M059J (cell line): ENCODE data around the gene LIMCH1. TPM values are rescaled to one million over a fixed set of nuclear protein-coding genes. Genes with fewer than 3 reads are reported as not detected.
A peak's percentile ranks its signal among the peaks of the same experiment; 100 is the strongest.
"Not testable (repeated sequence)": the region's sequence is repeated elsewhere in the genome, so short reads cannot be mapped to it uniquely, and the experiment has no call there.

Experiments
- DNase-seq: peaks from one replicate; pipeline ENCODE4 v3.0.0-alpha.2; 2012; ENCODE audit warnings: low read depth
- total RNA-seq: library from RNA; depleted of rRNA; stranded (reverse); fragments of >200 nt; shearing (Covaris generic); gene quantifications from 2 replicates; pipeline ENCODE4 v1.2.3, GENCODE V29; 2014; rRNA removed

LIMCH1 gene
- total RNA-seq = 60.5 and 72.8 TPM in 2 replicates

- peak; percentile 72 for DNase-seq
Observed at GRCh38 chr4:41538017-41538733, at the start of gene LIMCH1. LIMCH1 (plus strand) TSS chr4:41538157; CDS start chr4:41605996, 67,839 bp downstream.

- not testable (repeated sequence) for DNase-seq
Observed at GRCh38 chr4:41491081-41491576, 46.8 kb upstream of the LIMCH1 start.

GRCh38 chr4:41496977-41497376, 41.0 kb upstream of the LIMCH1 start:
- DNase-seq = no peak

GRCh38 chr4:41498177-41498576, 39.8 kb upstream of the LIMCH1 start:
- DNase-seq = no peak

GRCh38 chr4:41504167-41504818, 33.7 kb upstream of the LIMCH1 start:
- no peak for DNase-seq

- peak; percentile 93 for DNase-seq
Observed at GRCh38 chr4:41505161-41505661, 32.7 kb upstream of the LIMCH1 start.

GRCh38 chr4:41506130-41506529, 31.8 kb upstream of the LIMCH1 start:
- DNase-seq = peak; percentile 87

GRCh38 chr4:41507291-41507947, 30.5 kb upstream of the LIMCH1 start:
- DNase-seq = peak; percentile 78

- DNase-seq = peak; percentile 83
Observed at GRCh38 chr4:41509451-41509866, 28.5 kb upstream of the LIMCH1 start.

- DNase-seq = no peak
Observed at GRCh38 chr4:41510179-41510578, 27.8 kb upstream of the LIMCH1 start.

GRCh38 chr4:41512136-41512535, 25.8 kb upstream of the LIMCH1 start:
- DNase-seq = no peak

- DNase-seq = no peak
Observed at GRCh38 chr4:41512596-41512995, 25.4 kb upstream of the LIMCH1 start.

- no peak for DNase-seq
Observed at GRCh38 chr4:41514169-41514568, 23.8 kb upstream of the LIMCH1 start.

GRCh38 chr4:41514766-41515481, 23.0 kb upstream of the LIMCH1 start:
- DNase-seq = no peak

- no peak for DNase-seq
Observed at GRCh38 chr4:41517121-41517520, 20.8 kb upstream of the LIMCH1 start.

- DNase-seq = no peak
Observed at GRCh38 chr4:41517747-41518146, 20.2 kb upstream of the LIMCH1 start.

- DNase-seq = no peak
Observed at GRCh38 chr4:41524425-41524824, 13.5 kb upstream of the LIMCH1 start.

- DNase-seq = peak; percentile 96
Observed at GRCh38 chr4:41525129-41525528, 12.8 kb upstream of the LIMCH1 start.

- DNase-seq = no peak
Observed at GRCh38 chr4:41526628-41527027, 11.3 kb upstream of the LIMCH1 start.

- DNase-seq = no peak
Observed at GRCh38 chr4:41528512-41529205, 9.3 kb upstream of the LIMCH1 start.

- DNase-seq = no peak
Observed at GRCh38 chr4:41530741-41531140, 7.2 kb upstream of the LIMCH1 start.
